HG03025 (cell line): ENCODE results near the gene PAX5.

Experiments used
- ATAC-seq: cut with Tn5 transposase; IDR thresholded peaks from one replicate; pipeline ENCODE4 v1.9.1; 2021; ENCODE audit warnings: mild to moderate bottlenecking, moderate library complexity; ENCODE audit not compliant: unreplicated experiment, low FRiP score

PAX5 gene

GRCh38 chr9:36936498-36936831 lies 97.6 kb downstream of the PAX5 start:
- ATAC-seq, result no peak

- peak; percentile 74 for ATAC-seq
Observed at GRCh38 chr9:36935768-36936497, 98.1 kb downstream of the PAX5 start.

GRCh38 chr9:36935332-36935731 lies 98.7 kb downstream of the PAX5 start:
- ATAC-seq, result peak; percentile 23

- no peak for ATAC-seq
Observed at GRCh38 chr9:36934478-36935065, 99.5 kb downstream of the PAX5 start.

GRCh38 chr9:36933676-36934215 lies 100.3 kb downstream of the PAX5 start:
- no peak for ATAC-seq

- no peak for ATAC-seq
Observed at GRCh38 chr9:36932198-36932597, 101.9 kb downstream of the PAX5 start.

- no peak for ATAC-seq
Observed at GRCh38 chr9:36930941-36931340, 103.1 kb downstream of the PAX5 start.

GRCh38 chr9:36929350-36929675 lies 104.8 kb downstream of the PAX5 start:
- no peak for ATAC-seq

GRCh38 chr9:36928670-36929349 lies 105.3 kb downstream of the PAX5 start:
- no peak for ATAC-seq

- no peak for ATAC-seq
Observed at GRCh38 chr9:36928210-36928609, 105.9 kb downstream of the PAX5 start.

- ATAC-seq, result no peak
Observed at GRCh38 chr9:36924757-36925432, 109.2 kb downstream of the PAX5 start.

- no peak for ATAC-seq
Observed at GRCh38 chr9:36924071-36924470, 110.0 kb downstream of the PAX5 start.

- no peak for ATAC-seq
Observed at GRCh38 chr9:36923025-36923625, 110.9 kb downstream of the PAX5 start.

- ATAC-seq, result no peak
Observed at GRCh38 chr9:36922548-36922947, 111.5 kb downstream of the PAX5 start.

- ATAC-seq, result no peak
Observed at GRCh38 chr9:36914212-36914577, 119.9 kb downstream of the PAX5 start.

GRCh38 chr9:36913393-36914211 lies 120.5 kb downstream of the PAX5 start:
- no peak for ATAC-seq

GRCh38 chr9:36912620-36913019 lies 121.4 kb downstream of the PAX5 start:
- ATAC-seq, result no peak

- ATAC-seq, result no peak
Observed at GRCh38 chr9:36911601-36912412, 122.3 kb downstream of the PAX5 start.

- ATAC-seq, result no peak
Observed at GRCh38 chr9:36911037-36911436, 123.0 kb downstream of the PAX5 start.
